Peyer's patch (tissue), 4 donors: ENCODE data around the gene MRPL36.

ENCODE experiments used
- POLR2A ChIP-seq, 2 donors: fragments of 450-650 bp; IDR thresholded peaks; one replicate each; pipeline ENCODE4 v1.5.1; 2017; ENCODE audit warnings: antibody characterized with exemption in 2 of 2, mild to moderate bottlenecking in 2 of 2, moderate library complexity in 2 of 2
- TF ChIP-seq, protein P1 (sequence below), 6 experiments: fragments of 450-650 bp in 4 of 6; fragments of 200-600 bp in 2 of 6; sonication (generic) in 1 of 6; IDR thresholded peaks; one replicate each; pipeline ENCODE4 v1.5.1; 2017 to 2019; ENCODE audit warnings: antibody characterized with exemption in 6 of 6, mild to moderate bottlenecking in 3 of 6, moderate library complexity in 1 of 6

DNA sequence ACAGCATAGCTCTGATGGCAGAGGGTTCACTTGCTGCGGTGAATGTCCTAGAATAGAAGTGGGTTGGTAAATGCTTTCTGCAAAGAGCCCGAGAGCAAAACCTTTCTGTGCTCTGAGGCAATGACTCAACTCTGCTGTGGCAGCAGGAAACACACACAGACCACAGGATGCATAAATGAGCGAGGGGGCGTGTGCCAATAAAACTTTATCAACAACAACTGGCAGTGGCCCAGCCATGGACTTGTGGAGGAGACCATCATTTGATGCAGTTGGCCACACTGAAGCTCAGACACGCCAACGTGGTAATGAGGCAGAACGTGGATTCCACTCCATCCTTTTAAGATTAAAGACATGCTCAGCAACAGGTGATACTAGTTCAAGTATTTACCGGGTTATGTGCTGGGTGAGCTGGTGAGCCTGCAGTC, 6.8 kb downstream of the MRPL36 start:
- TF ChIP-seq, protein P1, sequence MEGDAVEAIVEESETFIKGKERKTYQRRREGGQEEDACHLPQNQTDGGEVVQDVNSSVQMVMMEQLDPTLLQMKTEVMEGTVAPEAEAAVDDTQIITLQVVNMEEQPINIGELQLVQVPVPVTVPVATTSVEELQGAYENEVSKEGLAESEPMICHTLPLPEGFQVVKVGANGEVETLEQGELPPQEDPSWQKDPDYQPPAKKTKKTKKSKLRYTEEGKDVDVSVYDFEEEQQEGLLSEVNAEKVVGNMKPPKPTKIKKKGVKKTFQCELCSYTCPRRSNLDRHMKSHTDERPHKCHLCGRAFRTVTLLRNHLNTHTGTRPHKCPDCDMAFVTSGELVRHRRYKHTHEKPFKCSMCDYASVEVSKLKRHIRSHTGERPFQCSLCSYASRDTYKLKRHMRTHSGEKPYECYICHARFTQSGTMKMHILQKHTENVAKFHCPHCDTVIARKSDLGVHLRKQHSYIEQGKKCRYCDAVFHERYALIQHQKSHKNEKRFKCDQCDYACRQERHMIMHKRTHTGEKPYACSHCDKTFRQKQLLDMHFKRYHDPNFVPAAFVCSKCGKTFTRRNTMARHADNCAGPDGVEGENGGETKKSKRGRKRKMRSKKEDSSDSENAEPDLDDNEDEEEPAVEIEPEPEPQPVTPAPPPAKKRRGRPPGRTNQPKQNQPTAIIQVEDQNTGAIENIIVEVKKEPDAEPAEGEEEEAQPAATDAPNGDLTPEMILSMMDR (IDR thresholded peaks at IDR 0.05) = no peak
- no peak for TF ChIP-seq POLR2A (IDR thresholded peaks at IDR 0.05)
